K562 (cell line): ENCODE data around the gene HACL1. TPM values are rescaled to one million over a fixed set of nuclear protein-coding genes. Genes with fewer than 3 reads are reported as not detected.
A peak's percentile ranks its signal among the peaks of the same experiment; 100 is the strongest.

Source experiments
- ATAC-seq: fragments of 200-7000 bp; cut with Tn5 transposase; 3 replicates; pipeline ENCODE4 v1.9.1; 2020; ENCODE audit warnings: moderate library complexity
- Bru-seq: library from RNA; stranded (reverse); fragments of 400-500 nt; gene quantifications from one replicate; lab custom pipeline; 2021; lab: Mats Ljungman, UMichigan
- BruChase-seq, 2 experiments: library from RNA; stranded (reverse); fragments of 400-500 nt; gene quantifications; one replicate each; lab custom pipeline; 2021; lab: Mats Ljungman, UMichigan
- BruUV-seq: library from RNA; stranded (reverse); fragments of 400-500 nt; replicated peaks from 2 replicates; lab custom pipeline; 2021; lab: Mats Ljungman, UMichigan
- CTCF ChIA-PET: fragments of 300-600 bp; formaldehyde crosslinking; extraction: SDS; loops from one replicate; lab custom pipeline; 2021; ENCODE audit warnings: low intra/inter-chr PET ratio; lab: Yijun Ruan, JAX
- POLR2A ChIA-PET: fragments of 300-600, 350-650 bp; sonication (Branson Sonifier 250); formaldehyde crosslinking; extraction: SDS; loops from one replicate; lab custom pipeline; 2021; ENCODE audit warnings: antibody characterized with exemption, inconsistent platforms; lab: Yijun Ruan, JAX
- DNase-seq, 4 experiments: peaks; one replicate each; pipeline versions ENCODE4 v3.0.0 to v3.0.0-alpha.2; 2011 to 2018; ENCODE audit warnings: low spot score in 3 of 4, mixed read lengths in 3 of 4; ENCODE audit errors: extremely low read depth in 1 of 4
- FAIRE-seq: peaks from 2 replicates; lab custom pipeline; 2011; peaks lifted over from hg19 to GRCh38; lab: Jason Lieb, UNC
- H2AFZ ChIP-seq: 2 replicates; pipeline ENCODE4 v1.6.0; 2011; ENCODE audit warnings: low read depth, low read length, control low read depth, inconsistent platforms
- H3K27ac ChIP-seq: fragments of 200-600 bp; 3 replicates; pipeline ENCODE4 v1.8.0; 2011; ENCODE audit warnings: low read depth, mild to moderate bottlenecking, control low read depth, inconsistent platforms, low read length, moderate library complexity, mixed read lengths; ENCODE audit errors: extremely low read depth
- H3K27me3 ChIP-seq, 2 experiments: fragments of 300-600 bp in 1 of 2; 2 replicates in 1 of 2; 3 replicates in 1 of 2; pipeline versions ENCODE4 v1.6.0 to v1.8.0; 2011; ENCODE audit warnings: inconsistent platforms in 2 of 2, low read length in 2 of 2, mild to moderate bottlenecking in 1 of 2, mixed read lengths in 1 of 2, moderate library complexity in 1 of 2; ENCODE audit not compliant: control insufficient read depth in 2 of 2, insufficient read depth in 2 of 2
- H3K36me3 ChIP-seq: fragments of 300-600 bp; 3 replicates; pipeline ENCODE4 v1.8.0; 2011; ENCODE audit warnings: mild to moderate bottlenecking, low read length, inconsistent platforms; ENCODE audit not compliant: control insufficient read depth, insufficient read depth
- H3K4me1 ChIP-seq, 2 experiments: fragments of 200-600 bp in 1 of 2; replicated peaks in 1 of 2; 2 replicates in 1 of 2; 3 replicates in 1 of 2; pipeline versions ENCODE4 v1.5.1 to v1.8.0; 2011; ENCODE audit warnings: inconsistent platforms in 2 of 2, low read length in 2 of 2, mild to moderate bottlenecking in 1 of 2, mixed read lengths in 1 of 2, moderate library complexity in 1 of 2; ENCODE audit not compliant: control insufficient read depth in 2 of 2, insufficient read depth in 2 of 2
- H3K4me2 ChIP-seq: 2 replicates; pipeline ENCODE4 v1.6.1; 2011; ENCODE audit warnings: low read length, control low read depth, inconsistent platforms, mixed read lengths; ENCODE audit not compliant: insufficient read depth
- H3K4me3 ChIP-seq: fragments of 200-600 bp; sonication (generic), shearing (Covaris generic); 2 replicates; pipeline ENCODE4 v1.5.1; 2016; ENCODE audit warnings: control low read depth, inconsistent platforms
- H3K79me2 ChIP-seq: fragments of 200-600 bp; 3 replicates; pipeline ENCODE4 v1.8.0; 2011; ENCODE audit warnings: low read length, inconsistent platforms; ENCODE audit not compliant: control insufficient read depth, insufficient read depth
- H3K9ac ChIP-seq, 2 experiments: 2 replicates each; pipeline versions ENCODE4 v1.6.0 to v1.6.1; 2011; ENCODE audit warnings: low read depth in 2 of 2, low read length in 2 of 2, control low read depth in 1 of 2, inconsistent platforms in 1 of 2, mild to moderate bottlenecking in 1 of 2, mixed read lengths in 1 of 2; ENCODE audit not compliant: insufficient read depth in 1 of 2
- H3K9me1 ChIP-seq: one replicate; pipeline ENCODE4 v1.6.0; 2011; ENCODE audit warnings: inconsistent platforms, mild to moderate bottlenecking, low read length, moderate library complexity; ENCODE audit not compliant: control insufficient read depth, insufficient read depth
- H3K9me3 ChIP-seq: replicated peaks from 2 replicates; pipeline ENCODE4 v1.5.1; 2011; ENCODE audit warnings: low read depth, low read length, inconsistent platforms; ENCODE audit not compliant: control insufficient read depth, insufficient read depth
- H4K20me1 ChIP-seq: replicated peaks from 2 replicates; pipeline ENCODE4 v1.6.1; 2011; ENCODE audit warnings: low read length, inconsistent platforms, mixed read lengths; ENCODE audit not compliant: control insufficient read depth, insufficient read depth
- DPF2 ChIP-seq: fragments of 450-650 bp; IDR thresholded peaks from 2 replicates; pipeline ENCODE4 v1.6.1; 2016
- ELF1 ChIP-seq: fragments of 200-800 bp; sonication (Bioruptor generic); IDR thresholded peaks from 2 replicates; pipeline ENCODE4 v1.6.1; 2016; ENCODE audit warnings: missing genetic modification characterization, missing compliant biosample characterization
- FOSL1 ChIP-seq: fragments of 200-800 bp; sonication (Bioruptor generic); conservative IDR thresholded peaks from 2 replicates; pipeline ENCODE4 v1.6.1; 2016; ENCODE audit warnings: missing genetic modification characterization, missing compliant biosample characterization
- KDM4B ChIP-seq, 2 experiments: fragments of 450-650 bp in 1 of 2; sonication (generic) in 1 of 2; IDR thresholded peaks; 2 replicates each; pipeline ENCODE4 v1.6.1; 2016 to 2017; ENCODE audit warnings: borderline replicate concordance in 2 of 2, antibody characterized with exemption in 1 of 2, low read depth in 1 of 2, mild to moderate bottlenecking in 1 of 2
- POLR3A ChIP-seq: IDR thresholded peaks from 2 replicates; pipeline ENCODE4 v1.6.1; 2011; ENCODE audit warnings: borderline replicate concordance, mild to moderate bottlenecking, moderate library complexity; ENCODE audit not compliant: insufficient read length, insufficient read depth; ENCODE audit errors: extremely low read depth
- PURB ChIP-seq: sonication (generic); formaldehyde crosslinking; IDR thresholded peaks from 2 replicates; pipeline ENCODE4 v1.9.0; 2021; ENCODE audit warnings: low read depth, mild to moderate bottlenecking, missing genetic modification reagents
- TAF7 ChIP-seq: fragments of 450-650 bp; IDR thresholded peaks from 2 replicates; pipeline ENCODE4 v1.6.1; 2016; ENCODE audit warnings: missing genetic modification characterization, missing compliant biosample characterization
- TGIF2 ChIP-seq: sonication (generic); formaldehyde crosslinking; IDR thresholded peaks from 2 replicates; pipeline ENCODE4 v1.8.1; 2022; ENCODE audit warnings: mild to moderate bottlenecking, missing genetic modification reagents, moderate library complexity
- ZNF143 ChIP-seq: sonication (generic); formaldehyde crosslinking; IDR thresholded peaks from 2 replicates; pipeline ENCODE4 v1.9.0; 2022; ENCODE audit warnings: mild to moderate bottlenecking, missing genetic modification reagents
- ZNF395 ChIP-seq: fragments of 200-800 bp; sonication (Bioruptor generic); IDR thresholded peaks from 2 replicates; pipeline ENCODE4 v1.6.1; 2017; ENCODE audit warnings: missing genetic modification characterization, missing compliant biosample characterization
- ZNF41 ChIP-seq: fragments of 250-450 bp; sonication (Bioruptor Pico); conservative IDR thresholded peaks from 2 replicates; pipeline ENCODE4 v1.4.0; 2020; ENCODE audit warnings: mild to moderate bottlenecking
- ZNF699 ChIP-seq: fragments of 250-450 bp; sonication (Bioruptor Pico); IDR thresholded peaks from 2 replicates; pipeline ENCODE4 v1.8.0; 2021; ENCODE audit warnings: mild to moderate bottlenecking, moderate library complexity; ENCODE audit not compliant: insufficient replicate concordance
- ZNF780A ChIP-seq: fragments of 250-450 bp; sonication (Bioruptor Pico); IDR thresholded peaks from 2 replicates; pipeline ENCODE4 v1.5.0; 2021; ENCODE audit warnings: mild to moderate bottlenecking
- WGBS: fragments of 100-300 bp; shearing (Covaris generic); methylation state at CpG from one replicate; pipeline ENCODE4 v1.1.6; 2016; ENCODE audit warnings: low coverage, mixed read lengths; ENCODE audit not compliant: insufficient coverage; ENCODE audit errors: missing lambda C conversion rate; 5-methylcytosine and 5-hydroxymethylcytosine counted together
- in situ Hi-C: fragments of 300-500 bp; cut with MboI; formaldehyde crosslinking; loops from 4 replicates; pipeline ENCODE4 v1.15.0; 2018; ENCODE audit warnings: inconsistent platforms, mixed read lengths
- intact Hi-C: fragments of 100-400 bp; cut with micrococcal nuclease; formaldehyde crosslinking; loops from 2 replicates; pipeline ENCODE4 v1.14.2; 2022
- long read RNA-seq, 3 experiments: library from polyadenylated mRNA in 2 of 3; library from RNA in 1 of 3; unstranded in 2 of 3; stranded (forward) in 1 of 3; transcript quantifications; one replicate each; pipeline ENCODE4 v2.0.0, GENCODE V29; 2019 to 2022
- polyA minus RNA-seq, 3 experiments: library from RNA; depleted of rRNA, polyadenylated mRNA; stranded (reverse); fragments of >200 nt; gene quantifications; 2 replicates each; pipeline ENCODE4 v1.2.3, GENCODE V29; 2011
- polyA plus RNA-seq, 8 experiments: library from polyadenylated mRNA; depleted of rRNA in 4 of 8; stranded (reverse) in 5 of 8; unstranded in 3 of 8; fragments of >200 nt; fragmentation: Nextera tagmentation in 2 of 8; fragmentation: Illumina TruSeq in 1 of 8; extraction: Ambion mirVana in 2 of 8; extraction: Trizol in 1 of 8; gene quantifications; 2 replicates each; pipeline versions ENCODE4 v1.2.1 to v1.2.3, GENCODE V29; 2011 to 2014; ENCODE audit warnings: inconsistent platforms in 1 of 8, missing spikeins in 1 of 8
- total RNA-seq, 7 experiments: library from RNA; depleted of rRNA in 6 of 7; stranded (reverse); fragments of >200 nt in 6 of 7; fragmentation: Illumina TruSeq in 2 of 7; extraction: Trizol in 2 of 7; gene quantifications; 2 replicates each; pipeline versions ENCODE4 v1.2.1 to v1.2.3, GENCODE V29; 2011 to 2021; ENCODE audit warnings: low replicate concordance in 1 of 7

Gene HACL1
- total RNA-seq (2011; cell fraction: chromatin; rRNA removed; ENCODE audit: low replicate concordance): 68.2 and 88.4 TPM in 2 replicates
- total RNA-seq (2011; cell fraction: nucleolus; rRNA removed): 62.5 and 76.5 TPM in 2 replicates
- 64.9 and 74.0 TPM in 2 replicates for total RNA-seq (2011; cell fraction: nucleoplasm; rRNA removed)
- total RNA-seq (2014; rRNA removed) (18.6 and 18.9 TPM in 2 replicates), total RNA-seq (2014; rRNA removed; fragmentation: Illumina TruSeq; extraction: Trizol) (30.5 and 33.8 TPM in 2 replicates), total RNA-seq (2015; rRNA removed; fragmentation: Illumina TruSeq; extraction: Trizol) (19.0 and 23.0 TPM in 2 replicates), total RNA-seq (2021) (29.1 and 31.5 TPM in 2 replicates), polyA plus RNA-seq (2011; rRNA removed) (43.1 and 61.5 TPM in 2 replicates), polyA plus RNA-seq (2014; fragmentation: Illumina TruSeq; extraction: Trizol) (22.8 and 25.1 TPM in 2 replicates), polyA plus RNA-seq (2014; fragmentation: Nextera tagmentation; extraction: Ambion mirVana) (10 to 100 TPM; 39.0 to 54.7 TPM), polyA plus RNA-seq (2014; rRNA removed) (19.0 and 23.5 TPM in 2 replicates), polyA minus RNA-seq (2011; rRNA and poly(A)+ RNA removed) (83.3 and 83.9 TPM in 2 replicates), Bru-seq, nascent RNA (percentile 71 among the genes with signal in this experiment), BruChase-seq, experiment 1, labeled RNA remaining after a 2-hour chase (percentile 73 among the genes with signal in this experiment), BruChase-seq, experiment 2, labeled RNA remaining after a 6-hour chase (percentile 69 among the genes with signal in this experiment)
- polyA plus RNA-seq (2011; cell fraction: cytosol; rRNA removed): 25.6 and 31.1 TPM in 2 replicates
- 52.7 and 69.1 TPM in 2 replicates for polyA plus RNA-seq (2011; cell fraction: nucleus; rRNA removed)
- 33.6 and 43.7 TPM in 2 replicates for polyA plus RNA-seq (2012)
- polyA minus RNA-seq (2011; cell fraction: cytosol; rRNA and poly(A)+ RNA removed): 17.1 and 26.1 TPM in 2 replicates
- polyA minus RNA-seq (2011; cell fraction: nucleus; rRNA and poly(A)+ RNA removed): 39.2 and 45.1 TPM in 2 replicates
- long read RNA-seq, experiment 1, transcript HACL1-201 (17 exons, 2,266 nt): major isoform, 63 of 82 reads
- long read RNA-seq, experiment 1, transcript HACL1-208 (16 exons, 1,880 nt): minor isoform, 5 of 82 reads
- long read RNA-seq, experiment 1, partial matches to known transcripts: 2 of 82 reads
- long read RNA-seq, experiment 1, other reads (novel, unspliced or antisense): 10 of 82 reads
- long read RNA-seq, experiment 2, transcript HACL1-201 (17 exons, 2,266 nt): major isoform, 25 of 40 reads
- long read RNA-seq, experiment 2, partial matches to known transcripts: 6 of 40 reads
- long read RNA-seq, experiment 2, other reads (novel, unspliced or antisense): 7 of 40 reads
- long read RNA-seq, experiment 3, transcript HACL1-201 (17 exons, 2,266 nt): major isoform, 46 of 61 reads
- long read RNA-seq, experiment 3, partial matches to known transcripts: 4 of 61 reads
- long read RNA-seq, experiment 3, other reads (novel, unspliced or antisense): 7 of 61 reads

- ATAC-seq (peak; percentile 97), FAIRE-seq (peak; percentile 99), DNase-seq (peak; percentile 96 to 99 (median 97))
- peak within 1 kb of the TSS; percentile 80 to 90 for H3K9ac ChIP-seq
- H4K20me1 ChIP-seq: no peaks in the 10 kb centered on the region
- H3K9me3 ChIP-seq: no peaks in the 10 kb centered on the region; the same call in 1 of the 2 replicates
- peaks cover 30% of the 10 kb centered on the region; the same call in 2 of the 3 replicates for H3K36me3 ChIP-seq
- peak within 1 kb of the TSS; percentile 100 for H3K4me2 ChIP-seq
- ChIA-PET CTCF (no interaction called here), POLR2A (interaction anchor here (0.5 to 1.5 kb wide), 23 partner anchors 8 to 1173 kb away, joined by 3 to 13 read pairs (median 3); partner anchors contain the start of genes GALNT15 and MRPS25)
- in situ Hi-C loops: no loop called here
- peaks cover 16% of the 10 kb centered on the region for H3K79me2 ChIP-seq
- no peaks in the 10 kb centered on the region for H3K9me1 ChIP-seq
- intact Hi-C loops: loop anchor here (5.0 kb wide), 1 partner anchor 261 kb away; no protein-coding TSS in a partner anchor
- BruUV-seq: no TSS peak
- peak within 1 kb of the TSS; percentile 73 for H3K4me3 ChIP-seq
- peak within 1 kb of the TSS; percentile 93 for H2AFZ ChIP-seq
- H3K4me1 ChIP-seq: peaks cover 0 to 5% of the 10 kb centered on the region in 2 experiments; a peak in 2 of 5 replicates
- H3K27me3 ChIP-seq: no peaks in the 10 kb centered on the region
- H3K27ac ChIP-seq: peak within 1 kb of the TSS; percentile 74
- whole genome bisulfite sequencing: under 1% methylated on average over 61 of the region's 61 CpGs
- TF ChIP-seq ZNF41 (CRISPR knock-in tag) (no peak), KDM4B (IDR thresholded peaks at IDR 0.05; ENCODE audit: borderline replicate concordance in 2 of 2, low read depth in 1 of 2) (peak in 1 of 2 experiments; percentile 63; a peak in 1 of 4 replicates), TAF7 (tag) (peak; percentile 60; the same call in 1 of the 2 replicates), FOSL1 (tag) (no peak), ZNF395 (CRISPR knock-in tag) (no peak), ZNF780A (CRISPR knock-in tag) (no peak), DPF2 (0 out of 2 replicates have a peak, but pooled peaks have one; percentile 28), ELF1 (peak; percentile 86), PURB (CRISPR knock-in tag) (no peak), ZNF699 (CRISPR knock-in tag) (no peak), ZNF143 (peak; percentile 84), TGIF2 (CRISPR knock-in tag) (no peak), POLR3A (no peak)
These were observed at the start of gene HACL1, which contains the start of gene BTD for GRCh38 chr3:15601399-15602145. TSS of gene HACL1 (minus strand) at chr3:15601569. CDS start at chr3:15601463, 106 bp downstream. TSS of gene BTD (plus strand) at chr3:15601745. CDS start at chr3:15635440, 33,695 bp downstream.
